HepG2 (cell line): ENCODE measurements around the gene CARD8. TPM values are rescaled to one million over a fixed set of nuclear protein-coding genes. Genes with fewer than 3 reads are reported as not detected.

ENCODE experiments used
- ATAC-seq: fragments of 200-7000 bp; cut with Tn5 transposase; 3 replicates; pipeline ENCODE4 v1.9.1; 2020; ENCODE audit warnings: mild to moderate bottlenecking, moderate library complexity
- BruUV-seq: library from RNA; stranded (reverse); fragments of 400-500 nt; replicated peaks from 2 replicates; lab custom pipeline; 2021; lab: Mats Ljungman, UMichigan
- CTCF ChIA-PET: fragments of 300-600 bp; formaldehyde crosslinking; extraction: SDS; loops from one replicate; lab custom pipeline; 2021; ENCODE audit warnings: low total read pairs, inconsistent platforms, low intra/inter-chr PET ratio; lab: Yijun Ruan, JAX
- POLR2A ChIA-PET: fragments of 350-600 bp; sonication (Branson Sonifier 250); formaldehyde crosslinking; loops from one replicate; lab custom pipeline; 2020; ENCODE audit warnings: antibody characterized with exemption, inconsistent platforms; lab: Yijun Ruan, JAX
- DNase-seq: peaks from one replicate; pipeline ENCODE4 v3.0.0-alpha.2; 2015; ENCODE audit warnings: low spot score
- FAIRE-seq: peaks from 3 replicates; lab custom pipeline; 2011; peaks lifted over from hg19 to GRCh38; lab: Jason Lieb, UNC
- H2AFZ ChIP-seq: one replicate; pipeline ENCODE4 v1.6.1; 2011; ENCODE audit warnings: low read length, inconsistent platforms
- H3K27ac ChIP-seq: fragments of 300-600 bp; 3 replicates; pipeline ENCODE4 v1.8.0; 2011; ENCODE audit warnings: mixed run types, mild to moderate bottlenecking, mixed read lengths, low read length, inconsistent platforms; ENCODE audit not compliant: insufficient read depth; ENCODE audit errors: extremely low read length
- H3K27me3 ChIP-seq, 2 experiments: fragments of 200-600 bp in 1 of 2; 2 replicates in 1 of 2; 3 replicates in 1 of 2; pipeline versions ENCODE4 v1.6.0 to v1.8.0; 2011; ENCODE audit warnings: low read length in 2 of 2, mild to moderate bottlenecking in 2 of 2, moderate library complexity in 2 of 2, inconsistent platforms in 1 of 2; ENCODE audit not compliant: insufficient read depth in 2 of 2, control insufficient read depth in 1 of 2
- H3K36me3 ChIP-seq, 2 experiments: fragments of 200-600 bp in 1 of 2; replicated peaks in 1 of 2; 2 replicates in 1 of 2; 3 replicates in 1 of 2; pipeline versions ENCODE4 v1.5.1 to v1.8.0; 2011; ENCODE audit warnings: low read length in 2 of 2, inconsistent platforms in 1 of 2; ENCODE audit not compliant: insufficient read depth in 2 of 2, control insufficient read depth in 1 of 2
- H3K4me1 ChIP-seq: 2 replicates; pipeline ENCODE4 v1.5.1; 2012; ENCODE audit warnings: low read length, inconsistent platforms; ENCODE audit not compliant: insufficient read depth
- H3K4me2 ChIP-seq: 2 replicates; pipeline ENCODE4 v1.6.0; 2011; ENCODE audit warnings: low read depth, low read length, inconsistent platforms
- H3K4me3 ChIP-seq, 3 experiments: fragments of 200-600 bp in 1 of 3; sonication (generic), shearing (Covaris generic) in 1 of 3; replicated peaks in 1 of 3; 2 replicates each; pipeline ENCODE4 v1.5.1; 2011 to 2016; ENCODE audit warnings: low read length in 3 of 3, inconsistent platforms in 2 of 3, low read depth in 2 of 3, mild to moderate bottlenecking in 2 of 3, control low read depth in 1 of 3, mixed read lengths in 1 of 3; ENCODE audit not compliant: insufficient read depth in 1 of 3
- H3K79me2 ChIP-seq: one replicate; pipeline ENCODE4 v1.6.1; 2011; ENCODE audit warnings: low read length, inconsistent platforms; ENCODE audit not compliant: insufficient read depth
- H3K9ac ChIP-seq: 2 replicates; pipeline ENCODE4 v1.6.0; 2011; ENCODE audit warnings: mild to moderate bottlenecking, low read depth, low read length, inconsistent platforms; ENCODE audit not compliant: insufficient read depth
- H3K9me3 ChIP-seq: 2 replicates; pipeline ENCODE4 v1.5.1; 2012; ENCODE audit warnings: mild to moderate bottlenecking, low read length
- H4K20me1 ChIP-seq: 2 replicates; pipeline ENCODE4 v1.6.0; 2011; ENCODE audit warnings: inconsistent platforms, mild to moderate bottlenecking, low read length, moderate library complexity; ENCODE audit not compliant: insufficient read depth
- ATAD3A ChIP-seq: sonication (generic); formaldehyde crosslinking; IDR thresholded peaks from 2 replicates; pipeline ENCODE4 v1.4.0; 2020; ENCODE audit warnings: missing genetic modification reagents
- ATF5 ChIP-seq: sonication (generic); formaldehyde crosslinking; IDR thresholded peaks from 2 replicates; pipeline ENCODE4 v1.4.0; 2020; ENCODE audit warnings: mild to moderate bottlenecking, low read depth, missing genetic modification reagents
- GPBP1L1 ChIP-seq: sonication (generic); formaldehyde crosslinking; IDR thresholded peaks from 2 replicates; pipeline ENCODE4 v1.5.0; 2020; ENCODE audit warnings: mild to moderate bottlenecking, missing genetic modification reagents
- HNRNPL ChIP-seq: fragments of 200-400 bp; formaldehyde crosslinking; IDR thresholded peaks from 2 replicates; pipeline ENCODE4 v1.6.1; 2017; ENCODE audit warnings: mild to moderate bottlenecking, low read depth, low read length
- MBD4 ChIP-seq: IDR thresholded peaks from 2 replicates; pipeline ENCODE4 v1.6.1; 2012; ENCODE audit warnings: low read length, inconsistent platforms, borderline replicate concordance
- NBN ChIP-seq: fragments of 450-650 bp; conservative IDR thresholded peaks from 2 replicates; pipeline ENCODE4 v1.6.1; 2017
- NRL ChIP-seq: sonication (generic); formaldehyde crosslinking; IDR thresholded peaks from 2 replicates; pipeline ENCODE4 v1.5.0; 2020; ENCODE audit warnings: missing genetic modification reagents, mild to moderate bottlenecking, moderate library complexity, borderline replicate concordance
- RELA ChIP-seq: sonication (generic); formaldehyde crosslinking; IDR thresholded peaks from 2 replicates; pipeline ENCODE4 v1.4.0; 2020; ENCODE audit warnings: missing genetic modification reagents
- XRCC5 ChIP-seq: fragments of 200-400 bp; formaldehyde crosslinking; optimal IDR thresholded peaks from 2 replicates; pipeline ENCODE3; 2017; ENCODE audit warnings: mild to moderate bottlenecking, low read length
- ZBTB33 ChIP-seq: sonication (generic); formaldehyde crosslinking; IDR thresholded peaks from 2 replicates; pipeline ENCODE4 v1.4.0; 2020; ENCODE audit warnings: missing genetic modification reagents
- ZMAT3 ChIP-seq: sonication (generic); formaldehyde crosslinking; conservative IDR thresholded peaks from 2 replicates; pipeline ENCODE4 v1.7.0; 2021; ENCODE audit warnings: missing genetic modification reagents
- ZNF207 ChIP-seq: fragments of 450-650 bp; IDR thresholded peaks from 2 replicates; pipeline ENCODE4 v1.6.1; 2016; ENCODE audit warnings: antibody characterized with exemption, borderline replicate concordance
- ZNF296 ChIP-seq: sonication (generic); formaldehyde crosslinking; conservative IDR thresholded peaks from 2 replicates; pipeline ENCODE4 v1.5.0; 2020; ENCODE audit warnings: mild to moderate bottlenecking, missing genetic modification reagents
- ZSCAN20 ChIP-seq: sonication (generic); formaldehyde crosslinking; IDR thresholded peaks from 2 replicates; pipeline ENCODE4 v1.4.0; 2020; ENCODE audit warnings: missing genetic modification reagents, mild to moderate bottlenecking, borderline replicate concordance
- WGBS: methylation state at CpG from one replicate; pipeline ENCODE4 v1.1.6; 2017; ENCODE audit warnings: low lambda C conversion rate; 5-methylcytosine and 5-hydroxymethylcytosine counted together
- in situ Hi-C: cut with HindIII; loops from 2 replicates; pipeline ENCODE4 v1.10.0; 2017; ENCODE audit warnings: low pct_unique_long_range_greater_than_20kb; ENCODE audit not compliant: extremely low pct_ligation_motif_present
- intact Hi-C: fragments of 100-400 bp; cut with micrococcal nuclease; formaldehyde crosslinking; loops from one replicate; pipeline ENCODE4 v1.10.0; 2022; ENCODE audit not compliant: unreplicated experiment
- polyA plus RNA-seq, 8 experiments: library from polyadenylated mRNA; depleted of rRNA in 3 of 8; stranded (reverse) in 7 of 8; unstranded in 1 of 8; fragments of >200 nt; fragmentation: Illumina TruSeq in 4 of 8; extraction: Trizol in 4 of 8; gene quantifications; 2 replicates each; pipeline versions ENCODE4 v1.2.1 to v1.2.3, GENCODE V29; 2011 to 2016; ENCODE audit warnings: low read depth in 4 of 8, missing spikeins in 1 of 8, mixed read lengths in 1 of 8; ENCODE audit not compliant: insufficient read depth in 1 of 8
- total RNA-seq, 5 experiments: library from RNA; depleted of rRNA; stranded (reverse); fragments of >200 nt; fragmentation: Illumina TruSeq; extraction: Trizol; gene quantifications; 2 replicates each; pipeline ENCODE4 v1.2.3, GENCODE V29; 2016; ENCODE audit warnings: low read depth in 1 of 5
- TF ChIP-seq, protein P1 (sequence below), 2 experiments: sonication (generic) in 1 of 2; formaldehyde crosslinking in 1 of 2; IDR thresholded peaks; 2 replicates each; pipeline versions ENCODE4 v1.4.0 to v1.6.1; 2016 to 2020; ENCODE audit warnings: borderline replicate concordance in 1 of 2, low read depth in 1 of 2, mild to moderate bottlenecking in 1 of 2, missing genetic modification reagents in 1 of 2
- TF ChIP-seq, protein P2 (sequence below): sonication (generic); formaldehyde crosslinking; IDR thresholded peaks from 2 replicates; pipeline ENCODE4 v1.8.0; 2022; ENCODE audit warnings: missing genetic modification reagents, mild to moderate bottlenecking, inconsistent platforms, borderline replicate concordance

Gene CARD8
- total and polyA plus RNA-seq, 2 of the 13 experiments (the other 11 are each of a cell fraction or from before 2014, with no cell fraction given) = 15.0 to 19.2 TPM

GRCh38 chr19:48279747-48280146 is 24.0 kb upstream of the CARD8 start:
- FAIRE-seq (no peak), ATAC-seq (no peak), DNase-seq (no peak)
- H3K9me3 ChIP-seq = peaks cover 8% of the 10 kb centered on the region
- no peak overlapping the region for H3K4me2 ChIP-seq
- H3K4me3 ChIP-seq = no peak overlapping the region
- H4K20me1 ChIP-seq = no peaks in the 10 kb centered on the region
- H3K36me3 ChIP-seq = peaks cover 12 to 25% of the 10 kb centered on the region in 2 experiments
- BruUV-seq = no TSS peak
- H3K27ac ChIP-seq = no peak overlapping the region
- intact Hi-C loops = no loop called here
- H3K4me1 ChIP-seq = no peaks in the 10 kb centered on the region
- H3K79me2 ChIP-seq = no peaks in the 10 kb centered on the region
- H3K27me3 ChIP-seq = no peaks in the 10 kb centered on the region
- ChIA-PET CTCF (no interaction called here), POLR2A (interaction anchor here (1.1 kb wide), 1 partner anchor 20 kb away, joined by 3 read pairs; no protein-coding TSS in a partner anchor)
- WGBS = 94% methylated on average over 6 of the region's 9 CpGs
- in situ Hi-C loops = no loop called here
- no peak overlapping the region for H2AFZ ChIP-seq
- no peak overlapping the region for H3K9ac ChIP-seq
- TF ChIP-seq RELA (no peak), XRCC5 (no peak), GPBP1L1 (CRISPR knock-in tag) (no peak), ATAD3A (CRISPR knock-in tag) (no peak), ZNF296 (no peak), NRL (CRISPR knock-in tag) (no peak), ZMAT3 (CRISPR knock-in tag) (no peak), ZBTB33 (no peak), ZNF207 (no peak), NBN (no peak), HNRNPL (no peak), MBD4 (no peak), ZSCAN20 (no peak), ATF5 (no peak)
- TF ChIP-seq, protein P1, sequence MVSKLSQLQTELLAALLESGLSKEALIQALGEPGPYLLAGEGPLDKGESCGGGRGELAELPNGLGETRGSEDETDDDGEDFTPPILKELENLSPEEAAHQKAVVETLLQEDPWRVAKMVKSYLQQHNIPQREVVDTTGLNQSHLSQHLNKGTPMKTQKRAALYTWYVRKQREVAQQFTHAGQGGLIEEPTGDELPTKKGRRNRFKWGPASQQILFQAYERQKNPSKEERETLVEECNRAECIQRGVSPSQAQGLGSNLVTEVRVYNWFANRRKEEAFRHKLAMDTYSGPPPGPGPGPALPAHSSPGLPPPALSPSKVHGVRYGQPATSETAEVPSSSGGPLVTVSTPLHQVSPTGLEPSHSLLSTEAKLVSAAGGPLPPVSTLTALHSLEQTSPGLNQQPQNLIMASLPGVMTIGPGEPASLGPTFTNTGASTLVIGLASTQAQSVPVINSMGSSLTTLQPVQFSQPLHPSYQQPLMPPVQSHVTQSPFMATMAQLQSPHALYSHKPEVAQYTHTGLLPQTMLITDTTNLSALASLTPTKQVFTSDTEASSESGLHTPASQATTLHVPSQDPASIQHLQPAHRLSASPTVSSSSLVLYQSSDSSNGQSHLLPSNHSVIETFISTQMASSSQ (IDR thresholded peaks at IDR 0.05; ENCODE audit: low read depth) = no peak
- TF ChIP-seq, protein P1 (CRISPR knock-in tag; IDR thresholded peaks at IDR 0.05; ENCODE audit: borderline replicate concordance) = no peak
- TF ChIP-seq, protein P2, sequence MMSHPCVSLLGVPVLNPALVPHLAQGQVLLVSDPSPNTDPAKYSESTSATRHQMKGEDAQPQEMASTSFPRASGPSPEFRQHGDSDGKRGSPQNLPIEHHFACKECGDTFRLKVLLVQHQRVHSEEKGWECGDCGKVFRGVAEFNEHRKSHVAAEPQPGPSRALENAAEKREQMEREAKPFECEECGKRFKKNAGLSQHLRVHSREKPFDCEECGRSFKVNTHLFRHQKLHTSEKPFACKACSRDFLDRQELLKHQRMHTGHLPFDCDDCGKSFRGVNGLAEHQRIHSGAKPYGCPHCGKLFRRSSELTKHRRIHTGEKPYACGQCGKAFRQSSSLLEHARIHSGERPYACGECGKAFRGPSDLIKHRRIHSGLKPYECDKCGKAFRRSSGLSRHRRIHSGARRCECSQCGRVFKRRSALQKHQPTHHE (CRISPR knock-in tag) = no peak
